ENCODE results near the gene CAPZA2.
"Not testable (repeated sequence)": the region's sequence is repeated elsewhere in the genome, so short reads cannot be mapped to it uniquely, and the experiment has no call there.

CAPZA2 gene

GRCh38 chr7:116862234-116862950 lies at the start of gene CAPZA2:
CAPZA2 (plus strand) TSS chr7:116862587; CDS start chr7:116862612, 25 bp downstream.
- H3K27ac ChIP-seq (ENCODE audit: low read depth, low read length), result peak within 1 kb of the TSS; percentile 85; the same call in 1 of the 2 replicates
- no peaks in the 10 kb centered on the region for H3K36me3 ChIP-seq (ENCODE audit: control insufficient read depth, insufficient read depth, low read length)
- no peaks in the 10 kb centered on the region for H3K9me3 ChIP-seq (ENCODE audit: control insufficient read depth, insufficient read depth, low read depth, low read length)
- H3K4me1 ChIP-seq (ENCODE audit: control insufficient read depth, insufficient read depth, low read length), result peaks cover 5% of the 10 kb centered on the region; the same call in 1 of the 2 replicates
- H3K27me3 ChIP-seq (ENCODE audit: control insufficient read depth, insufficient read depth, low read length), result no peaks in the 10 kb centered on the region
- peak within 1 kb of the TSS; percentile 93 for H3K9ac ChIP-seq (ENCODE audit: low read length)
- peak within 1 kb of the TSS; percentile 93 for H3K4me3 ChIP-seq (ENCODE audit: low read depth, low read length)

- Histone ChIP-seq H3K9me3 (ENCODE audit: control insufficient read depth, insufficient read depth, low read depth, low read length) (no peaks in the 10 kb centered on the region), H3K36me3 (ENCODE audit: control insufficient read depth, insufficient read depth, low read length) (no peaks in the 10 kb centered on the region), H3K27me3 (ENCODE audit: control insufficient read depth, insufficient read depth, low read length) (no peaks in the 10 kb centered on the region), H3K4me1 (ENCODE audit: control insufficient read depth, insufficient read depth, low read length) (peaks cover 16% of the 10 kb centered on the region), H3K27ac (ENCODE audit: low read depth, low read length) (no peak overlapping the region), H3K9ac (ENCODE audit: low read length) (no peak overlapping the region), H3K4me3 (ENCODE audit: low read depth, low read length) (no peak overlapping the region)
Measured at GRCh38 chr7:116812860-116813259, 49.5 kb upstream of the CAPZA2 start.

GRCh38 chr7:116813371-116813770 lies 49.0 kb upstream of the CAPZA2 start:
- H3K9ac ChIP-seq (ENCODE audit: low read length); H3K9me3 ChIP-seq (ENCODE audit: control insufficient read depth, insufficient read depth, low read depth, low read length); H3K4me3 ChIP-seq (ENCODE audit: low read depth, low read length); H3K27me3 ChIP-seq (ENCODE audit: control insufficient read depth, insufficient read depth, low read length); H3K36me3 ChIP-seq (ENCODE audit: control insufficient read depth, insufficient read depth, low read length); H3K27ac ChIP-seq (ENCODE audit: low read depth, low read length): not testable (repeated sequence)
- peaks cover 16% of the 10 kb centered on the region for H3K4me1 ChIP-seq (ENCODE audit: control insufficient read depth, insufficient read depth, low read length)

GRCh38 chr7:116815041-116815440 lies 47.3 kb upstream of the CAPZA2 start:
- Histone ChIP-seq H3K27ac (ENCODE audit: low read depth, low read length) (no peak overlapping the region), H3K9ac (ENCODE audit: low read length) (no peak overlapping the region), H3K36me3 (ENCODE audit: control insufficient read depth, insufficient read depth, low read length) (no peaks in the 10 kb centered on the region), H3K27me3 (ENCODE audit: control insufficient read depth, insufficient read depth, low read length) (no peaks in the 10 kb centered on the region), H3K4me3 (ENCODE audit: low read depth, low read length) (no peak overlapping the region), H3K9me3 (ENCODE audit: control insufficient read depth, insufficient read depth, low read depth, low read length) (no peaks in the 10 kb centered on the region), H3K4me1 (ENCODE audit: control insufficient read depth, insufficient read depth, low read length) (peaks cover 9% of the 10 kb centered on the region)

- no peaks in the 10 kb centered on the region for H3K4me1 ChIP-seq (ENCODE audit: control insufficient read depth, insufficient read depth, low read length)
- H3K27ac ChIP-seq (ENCODE audit: low read depth, low read length), result no peak overlapping the region
- no peaks in the 10 kb centered on the region for H3K36me3 ChIP-seq (ENCODE audit: control insufficient read depth, insufficient read depth, low read length)
- no peak overlapping the region for H3K9ac ChIP-seq (ENCODE audit: low read length)
- H3K9me3 ChIP-seq (ENCODE audit: control insufficient read depth, insufficient read depth, low read depth, low read length), result no peaks in the 10 kb centered on the region
- H3K4me3 ChIP-seq (ENCODE audit: low read depth, low read length), result no peak overlapping the region
- H3K27me3 ChIP-seq (ENCODE audit: control insufficient read depth, insufficient read depth, low read length), result no peaks in the 10 kb centered on the region
Measured at GRCh38 chr7:116820149-116820548, 42.2 kb upstream of the CAPZA2 start.

GRCh38 chr7:116821647-116822046 lies 40.7 kb upstream of the CAPZA2 start:
- not testable (repeated sequence) for H3K4me1 ChIP-seq (ENCODE audit: control insufficient read depth, insufficient read depth, low read length); H3K9me3 ChIP-seq (ENCODE audit: control insufficient read depth, insufficient read depth, low read depth, low read length)

GRCh38 chr7:116824449-116824848 lies 37.9 kb upstream of the CAPZA2 start:
- no peak overlapping the region for H3K4me3 ChIP-seq (ENCODE audit: low read depth, low read length)
- H3K27ac ChIP-seq (ENCODE audit: low read depth, low read length), result no peak overlapping the region
- H3K9me3 ChIP-seq (ENCODE audit: control insufficient read depth, insufficient read depth, low read depth, low read length), result no peaks in the 10 kb centered on the region
- no peaks in the 10 kb centered on the region for H3K36me3 ChIP-seq (ENCODE audit: control insufficient read depth, insufficient read depth, low read length)
- H3K9ac ChIP-seq (ENCODE audit: low read length), result no peak overlapping the region
- H3K27me3 ChIP-seq (ENCODE audit: control insufficient read depth, insufficient read depth, low read length), result no peaks in the 10 kb centered on the region
- no peaks in the 10 kb centered on the region for H3K4me1 ChIP-seq (ENCODE audit: control insufficient read depth, insufficient read depth, low read length)

More at GRCh38 chr7:116821647-116822046, 40.7 kb upstream of the CAPZA2 start:
- H3K27ac ChIP-seq (ENCODE audit: low read depth, low read length); H3K36me3 ChIP-seq (ENCODE audit: control insufficient read depth, insufficient read depth, low read length); H3K9ac ChIP-seq (ENCODE audit: low read length); H3K27me3 ChIP-seq (ENCODE audit: control insufficient read depth, insufficient read depth, low read length); H3K4me3 ChIP-seq (ENCODE audit: low read depth, low read length): not testable (repeated sequence)

GRCh38 chr7:116828281-116828680 lies 34.1 kb upstream of the CAPZA2 start:
- no peak overlapping the region for H3K4me3 ChIP-seq (ENCODE audit: low read depth, low read length)
- no peaks in the 10 kb centered on the region for H3K36me3 ChIP-seq (ENCODE audit: control insufficient read depth, insufficient read depth, low read length)
- no peak overlapping the region for H3K9ac ChIP-seq (ENCODE audit: low read length)
- no peak overlapping the region for H3K27ac ChIP-seq (ENCODE audit: low read depth, low read length)
- H3K9me3 ChIP-seq (ENCODE audit: control insufficient read depth, insufficient read depth, low read depth, low read length), result no peaks in the 10 kb centered on the region
- no peaks in the 10 kb centered on the region for H3K4me1 ChIP-seq (ENCODE audit: control insufficient read depth, insufficient read depth, low read length)
- H3K27me3 ChIP-seq (ENCODE audit: control insufficient read depth, insufficient read depth, low read length), result no peaks in the 10 kb centered on the region

- Histone ChIP-seq H3K9me3 (ENCODE audit: control insufficient read depth, insufficient read depth, low read depth, low read length) (no peaks in the 10 kb centered on the region), H3K9ac (ENCODE audit: low read length) (no peak overlapping the region)
Measured at GRCh38 chr7:116829041-116829440, 33.3 kb upstream of the CAPZA2 start.

GRCh38 chr7:116829493-116829892 lies 32.9 kb upstream of the CAPZA2 start:
- Histone ChIP-seq H3K4me3 (ENCODE audit: low read depth, low read length) (no peak overlapping the region), H3K27ac (ENCODE audit: low read depth, low read length) (no peak overlapping the region), H3K27me3 (ENCODE audit: control insufficient read depth, insufficient read depth, low read length) (no peaks in the 10 kb centered on the region), H3K9me3 (ENCODE audit: control insufficient read depth, insufficient read depth, low read depth, low read length) (no peaks in the 10 kb centered on the region), H3K36me3 (ENCODE audit: control insufficient read depth, insufficient read depth, low read length) (no peaks in the 10 kb centered on the region), H3K4me1 (ENCODE audit: control insufficient read depth, insufficient read depth, low read length) (no peaks in the 10 kb centered on the region), H3K9ac (ENCODE audit: low read length) (no peak overlapping the region)

More at GRCh38 chr7:116829041-116829440, 33.3 kb upstream of the CAPZA2 start:
- Histone ChIP-seq H3K4me1 (ENCODE audit: control insufficient read depth, insufficient read depth, low read length) (no peaks in the 10 kb centered on the region), H3K36me3 (ENCODE audit: control insufficient read depth, insufficient read depth, low read length) (no peaks in the 10 kb centered on the region), H3K27ac (ENCODE audit: low read depth, low read length) (no peak overlapping the region), H3K27me3 (ENCODE audit: control insufficient read depth, insufficient read depth, low read length) (no peaks in the 10 kb centered on the region), H3K4me3 (ENCODE audit: low read depth, low read length) (no peak overlapping the region)

GRCh38 chr7:116832692-116833091 lies 29.7 kb upstream of the CAPZA2 start:
- H3K9me3 ChIP-seq (ENCODE audit: control insufficient read depth, insufficient read depth, low read depth, low read length), result no peaks in the 10 kb centered on the region

More at GRCh38 chr7:116832692-116833091, 29.7 kb upstream of the CAPZA2 start:
- H3K4me3 ChIP-seq (ENCODE audit: low read depth, low read length), result no peak overlapping the region
- no peak overlapping the region for H3K27ac ChIP-seq (ENCODE audit: low read depth, low read length)
- H3K9ac ChIP-seq (ENCODE audit: low read length), result no peak overlapping the region
- H3K36me3 ChIP-seq (ENCODE audit: control insufficient read depth, insufficient read depth, low read length), result no peaks in the 10 kb centered on the region
- no peaks in the 10 kb centered on the region for H3K27me3 ChIP-seq (ENCODE audit: control insufficient read depth, insufficient read depth, low read length)
- no peaks in the 10 kb centered on the region for H3K4me1 ChIP-seq (ENCODE audit: control insufficient read depth, insufficient read depth, low read length)
